CD14-positive monocyte (primary cell): Measurements from ENCODE around the gene VASN. TPM values are rescaled to one million over a fixed set of nuclear protein-coding genes. Genes with fewer than 3 reads are reported as not detected.

Experiments
- DNase-seq, 3 donors: peaks; one replicate each; pipeline ENCODE4 v3.0.0-alpha.2; 2011 to 2022
- H2AFZ ChIP-seq: 2 replicates; pipeline ENCODE4 v1.6.0; 2012; ENCODE audit warnings: mild to moderate bottlenecking, low read depth, low read length, inconsistent platforms; ENCODE audit not compliant: insufficient read depth, poor library complexity, severe bottlenecking
- H3K27ac ChIP-seq, 2 donors: 1 replicate in 1 of 2; 2 replicates in 1 of 2; pipeline ENCODE4 v1.5.1; 2012 to 2013; ENCODE audit warnings: low read length in 2 of 2, control low read depth in 1 of 2, inconsistent platforms in 1 of 2, low read depth in 1 of 2, mild to moderate bottlenecking in 1 of 2
- H3K27me3 ChIP-seq, 2 donors: one replicate each; pipeline versions ENCODE4 v1.6.0 to v1.6.1; 2011 to 2013; ENCODE audit warnings: low read length in 2 of 2; ENCODE audit not compliant: control insufficient read depth in 2 of 2, insufficient read depth in 2 of 2
- H3K36me3 ChIP-seq, 2 donors: replicated peaks in 1 of 2; 1 replicate in 1 of 2; 2 replicates in 1 of 2; pipeline versions ENCODE4 v1.5.1 to v1.6.1; 2012 to 2013; ENCODE audit warnings: low read length in 2 of 2, control low read depth in 1 of 2, inconsistent platforms in 1 of 2, mild to moderate bottlenecking in 1 of 2; ENCODE audit not compliant: insufficient read depth in 2 of 2, control insufficient read depth in 1 of 2
- H3K4me1 ChIP-seq, 2 donors: 1 replicate in 1 of 2; 2 replicates in 1 of 2; pipeline versions ENCODE4 v1.5.1 to v1.6.1; 2012 to 2013; ENCODE audit warnings: low read length in 2 of 2, control low read depth in 1 of 2, inconsistent platforms in 1 of 2, mild to moderate bottlenecking in 1 of 2, moderate library complexity in 1 of 2; ENCODE audit not compliant: insufficient read depth in 2 of 2, control insufficient read depth in 1 of 2
- H3K4me2 ChIP-seq: replicated peaks from 2 replicates; pipeline ENCODE3; 2012; ENCODE audit warnings: low read length, moderate library complexity, mild to moderate bottlenecking; ENCODE audit not compliant: poor library complexity, severe bottlenecking; ENCODE audit errors: extremely low read depth
- H3K4me3 ChIP-seq, 3 experiments: fragments of 200-600 bp in 1 of 3; sonication (generic) in 1 of 3; replicated peaks in 1 of 3; 1 replicate in 2 of 3; 2 replicates in 1 of 3; pipeline ENCODE4 v1.5.1; 2011 to 2013; ENCODE audit warnings: low read length in 3 of 3, mild to moderate bottlenecking in 3 of 3, control low read depth in 2 of 3, low read depth in 2 of 3, inconsistent platforms in 1 of 3, moderate library complexity in 1 of 3
- H3K79me2 ChIP-seq: 2 replicates; pipeline ENCODE4 v1.6.0; 2012; ENCODE audit warnings: mild to moderate bottlenecking, control low read depth, inconsistent platforms, low read length, moderate library complexity; ENCODE audit not compliant: insufficient read depth
- H3K9ac ChIP-seq: 2 replicates; pipeline ENCODE4 v1.6.0; 2017; ENCODE audit warnings: low read length, mild to moderate bottlenecking; ENCODE audit not compliant: insufficient read depth, poor library complexity, severe bottlenecking
- H3K9me3 ChIP-seq, 2 donors: replicated peaks in 1 of 2; 1 replicate in 1 of 2; 2 replicates in 1 of 2; pipeline versions ENCODE4 v1.5.1 to v1.6.1; 2012 to 2013; ENCODE audit warnings: low read length in 2 of 2, control low read depth in 1 of 2; ENCODE audit not compliant: control insufficient read depth in 1 of 2, insufficient read depth in 1 of 2
- H4K20me1 ChIP-seq: 2 replicates; pipeline ENCODE4 v1.6.0; 2012; ENCODE audit warnings: mild to moderate bottlenecking, low read length, control low read depth, moderate library complexity; ENCODE audit not compliant: insufficient read depth
- H3K27ac Mint-ChIP-seq, 7 donors: one replicate each; pipeline ENCODE4 v1.8.0; 2020; ENCODE audit warnings: mild to moderate bottlenecking in 7 of 7, mixed read lengths in 7 of 7, moderate library complexity in 6 of 7, inconsistent platforms in 2 of 7
- H3K27me3 Mint-ChIP-seq, 3 donors: one replicate each; pipeline ENCODE4 v1.8.0; 2021 to 2022; ENCODE audit warnings: low read depth in 3 of 3, mild to moderate bottlenecking in 3 of 3, mixed read lengths in 3 of 3, moderate library complexity in 3 of 3, inconsistent platforms in 1 of 3
- H3K36me3 Mint-ChIP-seq, 2 donors: one replicate each; pipeline ENCODE4 v1.8.0; 2020; ENCODE audit warnings: mixed read lengths in 2 of 2, inconsistent platforms in 1 of 2, mild to moderate bottlenecking in 1 of 2
- H3K4me1 Mint-ChIP-seq: one replicate; pipeline ENCODE4 v1.8.0; 2020; ENCODE audit warnings: mild to moderate bottlenecking, mixed read lengths
- H3K4me3 Mint-ChIP-seq, 2 donors: one replicate each; pipeline ENCODE4 v1.8.0; 2020; ENCODE audit warnings: mild to moderate bottlenecking in 2 of 2, mixed read lengths in 2 of 2, moderate library complexity in 1 of 2
- H3K9me3 Mint-ChIP-seq, 7 donors: one replicate each; pipeline ENCODE4 v1.8.0; 2020 to 2022; ENCODE audit warnings: mixed read lengths in 7 of 7, mild to moderate bottlenecking in 6 of 7, moderate library complexity in 6 of 7, inconsistent platforms in 2 of 7
- WGBS: methylation state at CpG from one replicate; pipeline ENCODE4 v1.1.5; 2013; ENCODE audit warnings: missing lambda C conversion rate; ENCODE audit not compliant: insufficient coverage; 5-methylcytosine and 5-hydroxymethylcytosine counted together
- intact Hi-C, 2 donors: fragments of 100-400 bp; cut with micrococcal nuclease; formaldehyde crosslinking; loops; one replicate each; pipeline versions ENCODE4 v1.15.0 to v1.15.1; 2023
- polyA minus RNA-seq: library from RNA; depleted of rRNA, polyadenylated mRNA; stranded (reverse); fragments of >200 nt; gene quantifications from 2 replicates; pipeline ENCODE4 v1.2.3, GENCODE V29; 2012
- polyA plus RNA-seq, 3 donors: library from polyadenylated mRNA; depleted of rRNA in 1 of 3; unstranded in 2 of 3; stranded (reverse) in 1 of 3; fragments of 300-500 nt in 2 of 3; fragments of >200 nt in 1 of 3; fragmentation: Illumina TruSeq in 2 of 3; gene quantifications; 1 replicate in 2 of 3; 2 replicates in 1 of 3; pipeline ENCODE4 v1.2.3, GENCODE V29; 2012 to 2021
- total RNA-seq, 12 experiments: library from RNA in 1 of 12; stranded (reverse) in 1 of 12; fragments of 120-200 nt in 1 of 12; gene quantifications; one replicate each; pipeline ENCODE4 v1.2.4 and lab custom pipeline; 2013 to 2026; ENCODE audit warnings: mixed read lengths in 6 of 12, inconsistent platforms in 1 of 12
- TF ChIP-seq, protein P1 (sequence below): fragments of 200-600 bp; IDR thresholded peaks from one replicate; pipeline ENCODE4 v1.8.0; 2022; ENCODE audit warnings: antibody characterized with exemption, mild to moderate bottlenecking

VASN gene
- 0.02 TPM for total RNA-seq (2013)
- under 1 TPM in 1 of 3 donors, not detected in 2; 0.03 TPM for polyA plus RNA-seq
- polyA minus RNA-seq, result 0.28 and 0.32 TPM in 2 replicates
- total RNA-seq (lab: John Stamatoyannopoulos, UW), result 0.55 to 4.7 (median 2.4) reads per million in 11 experiments

DNA sequence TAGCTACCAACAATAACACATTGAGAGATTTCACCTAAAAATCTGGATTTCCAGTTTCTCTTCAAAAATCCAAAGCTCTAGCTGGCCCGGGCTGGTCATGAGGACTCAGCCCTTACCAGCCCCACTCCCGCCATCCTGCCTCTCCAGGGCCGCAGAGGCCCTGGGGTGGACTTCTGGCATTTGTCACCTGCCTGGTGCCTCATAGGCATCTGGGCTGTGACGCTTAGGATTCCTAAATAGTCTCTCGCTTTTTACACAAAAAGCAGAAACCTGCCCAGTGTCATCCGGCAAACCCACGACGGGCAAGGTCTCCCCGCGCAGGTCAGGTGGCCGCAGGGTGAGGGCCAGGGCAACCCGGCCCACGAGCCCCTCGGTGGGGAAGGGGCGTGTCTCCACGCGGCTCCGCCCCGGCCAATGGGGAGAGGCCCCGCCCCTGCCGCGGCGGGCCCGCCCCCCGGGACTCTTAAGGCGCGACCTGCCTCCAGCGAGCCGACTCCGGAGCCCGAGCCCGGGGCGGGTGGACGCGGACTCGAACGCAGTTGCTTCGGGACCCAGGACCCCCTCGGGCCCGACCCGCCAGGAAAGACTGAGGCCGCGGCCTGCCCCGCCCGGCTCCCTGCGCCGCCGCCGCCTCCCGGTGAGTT, at the start of gene VASN:
Gene VASN (plus strand): TSS at position 492 of the 644 bp plus-strand sequence. CDS start 9,030 bp downstream, outside the sequence.
- Histone ChIP-seq H3K27me3 (no peaks in the 10 kb centered on the region), H2AFZ (no peak within 1 kb of the TSS), H3K9me3 (no peaks in the 10 kb centered on the region), H3K4me3 (peak within 1 kb of the TSS in 1 of 3 experiments; percentile 57), H3K4me1 (peaks cover 14 to 27% of the 10 kb centered on the region in 2 donors), H3K9ac (peak within 1 kb of the TSS; percentile 56), H3K4me2 (peak within 1 kb of the TSS; percentile 78), H3K27ac (no peak within 1 kb of the TSS), H3K36me3 (peaks cover 25 to 44% of the 10 kb centered on the region in 2 donors), H3K79me2 (peaks cover 20% of the 10 kb centered on the region), H4K20me1 (peaks cover 100% of the 10 kb centered on the region)
- 8% methylated on average over 48 of the region's 50 CpGs for WGBS
- no peaks in the 10 kb centered on the region for H3K9me3 Mint-ChIP-seq
- H3K27ac Mint-ChIP-seq, result peak within 1 kb of the TSS in 2 of 7 donors; percentile 13 to 20
- peaks cover 25% of the 10 kb centered on the region for H3K4me1 Mint-ChIP-seq
- H3K4me3 Mint-ChIP-seq, result peak within 1 kb of the TSS; percentile 70 to 88
- H3K27me3 Mint-ChIP-seq, result peaks cover 1 to 3% (median 2%) of the 10 kb centered on the region in 3 donors
- intact Hi-C loops, result no loop called here
- DNase-seq, result peak; percentile 25 to 54 (median 53)
- TF ChIP-seq, protein P1, sequence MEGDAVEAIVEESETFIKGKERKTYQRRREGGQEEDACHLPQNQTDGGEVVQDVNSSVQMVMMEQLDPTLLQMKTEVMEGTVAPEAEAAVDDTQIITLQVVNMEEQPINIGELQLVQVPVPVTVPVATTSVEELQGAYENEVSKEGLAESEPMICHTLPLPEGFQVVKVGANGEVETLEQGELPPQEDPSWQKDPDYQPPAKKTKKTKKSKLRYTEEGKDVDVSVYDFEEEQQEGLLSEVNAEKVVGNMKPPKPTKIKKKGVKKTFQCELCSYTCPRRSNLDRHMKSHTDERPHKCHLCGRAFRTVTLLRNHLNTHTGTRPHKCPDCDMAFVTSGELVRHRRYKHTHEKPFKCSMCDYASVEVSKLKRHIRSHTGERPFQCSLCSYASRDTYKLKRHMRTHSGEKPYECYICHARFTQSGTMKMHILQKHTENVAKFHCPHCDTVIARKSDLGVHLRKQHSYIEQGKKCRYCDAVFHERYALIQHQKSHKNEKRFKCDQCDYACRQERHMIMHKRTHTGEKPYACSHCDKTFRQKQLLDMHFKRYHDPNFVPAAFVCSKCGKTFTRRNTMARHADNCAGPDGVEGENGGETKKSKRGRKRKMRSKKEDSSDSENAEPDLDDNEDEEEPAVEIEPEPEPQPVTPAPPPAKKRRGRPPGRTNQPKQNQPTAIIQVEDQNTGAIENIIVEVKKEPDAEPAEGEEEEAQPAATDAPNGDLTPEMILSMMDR, result no peak
- peaks cover 16 to 45% of the 10 kb centered on the region in 2 donors for H3K36me3 Mint-ChIP-seq

DNA sequence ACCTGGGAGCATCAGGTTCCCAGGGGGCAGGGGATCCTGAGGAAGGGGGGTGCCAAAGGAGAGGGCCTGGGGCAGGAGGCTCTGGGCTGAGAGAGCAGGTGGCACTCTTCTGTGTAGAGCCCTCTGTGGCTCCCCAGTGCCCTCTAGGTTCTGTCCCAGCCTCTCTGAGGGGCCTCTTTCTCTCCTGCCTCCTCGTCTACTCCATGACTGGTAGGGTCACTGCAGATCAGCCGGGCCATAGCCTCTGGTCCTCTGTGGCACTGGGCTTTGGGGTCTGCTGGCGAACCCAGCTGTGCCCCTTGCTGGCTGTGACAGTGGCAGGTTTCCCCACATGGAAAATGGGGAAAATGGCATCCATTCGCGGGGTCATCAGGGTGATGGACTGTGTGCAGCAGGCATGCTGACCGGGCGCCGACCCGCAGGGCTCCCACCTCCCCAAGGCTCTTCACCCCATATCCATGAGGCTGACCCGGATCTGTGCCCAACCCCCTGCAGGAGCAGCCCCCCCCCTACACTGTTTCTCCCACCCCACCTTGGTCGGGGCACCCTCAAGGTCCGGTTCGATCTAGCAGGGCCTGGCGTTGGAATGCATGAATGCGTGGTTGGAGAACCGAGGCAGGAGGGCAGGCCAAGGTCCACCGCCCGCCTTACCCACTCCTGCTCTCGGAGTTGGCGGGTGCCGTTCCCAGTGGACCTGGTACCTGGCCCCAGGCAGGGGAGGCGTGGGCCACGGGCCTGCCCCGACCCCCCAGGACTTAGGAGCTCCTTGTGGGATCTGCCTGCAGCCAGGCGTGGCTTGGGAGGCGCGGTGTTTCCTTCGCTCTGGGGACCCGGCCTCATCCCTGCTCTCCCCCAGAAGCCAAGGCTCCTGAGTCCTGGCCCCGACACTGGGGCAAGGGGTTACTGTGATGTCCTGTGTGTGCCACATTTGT, 49.3 kb upstream of the VASN start:
- Histone ChIP-seq H3K4me1 (peaks cover 11% of the 10 kb centered on the region in 2 donors), H3K4me3 (no peak overlapping the region), H3K9ac (no peak overlapping the region), H3K4me2 (no peak overlapping the region), H3K36me3 (no peaks in the 10 kb centered on the region), H4K20me1 (no peaks in the 10 kb centered on the region), H2AFZ (no peak overlapping the region), H3K27ac (no peak overlapping the region), H3K27me3 (peaks cover 0 to 15% of the 10 kb centered on the region in 2 donors), H3K9me3 (no peaks in the 10 kb centered on the region), H3K79me2 (no peaks in the 10 kb centered on the region)
- no peak for DNase-seq
- no peak overlapping the region for H3K27ac Mint-ChIP-seq
- intact Hi-C loops, result no loop called here
- no peaks in the 10 kb centered on the region for H3K36me3 Mint-ChIP-seq
- no peaks in the 10 kb centered on the region for H3K9me3 Mint-ChIP-seq
- TF ChIP-seq, protein P1, result no peak
- no peak overlapping the region for H3K4me3 Mint-ChIP-seq
- H3K4me1 Mint-ChIP-seq, result peaks cover 6% of the 10 kb centered on the region
- H3K27me3 Mint-ChIP-seq, result peaks cover 7 to 38% (median 17%) of the 10 kb centered on the region in 3 donors
- 96% methylated on average over 23 of the region's 30 CpGs for WGBS
